HG02973 (cell line): ENCODE results near the gene DDTL.
"Not testable (repeated sequence)": the region's sequence is repeated elsewhere in the genome, so short reads cannot be mapped to it uniquely, and the experiment has no call there.

ENCODE experiments used
- ATAC-seq: cut with Tn5 transposase; IDR thresholded peaks from one replicate; pipeline ENCODE4 v1.9.1; 2021; ENCODE audit warnings: moderate library complexity; ENCODE audit not compliant: unreplicated experiment

Gene DDTL

GRCh38 chr22:23966568-23966967 is at the start of gene DDTL:
Gene DDTL (plus strand): TSS chr22:23966888. CDS start chr22:23966915, 27 bp downstream.
- ATAC-seq, result peak; percentile 89

GRCh38 chr22:23920267-23920611 is 46.4 kb upstream of the DDTL start:
- ATAC-seq, result not testable (repeated sequence)

GRCh38 chr22:23921586-23922201 is 45.0 kb upstream of the DDTL start:
- not testable (repeated sequence) for ATAC-seq

- ATAC-seq, result no peak
These were observed 43.8 kb upstream of the DDTL start for GRCh38 chr22:23922921-23923320.

GRCh38 chr22:23925020-23925606 is 41.6 kb upstream of the DDTL start:
- ATAC-seq, result no peak

GRCh38 chr22:23926561-23926960 is 40.1 kb upstream of the DDTL start:
- ATAC-seq, result no peak

- no peak for ATAC-seq
These were observed 28.2 kb upstream of the DDTL start for GRCh38 chr22:23938328-23939016.

GRCh38 chr22:23939017-23939357 is 27.7 kb upstream of the DDTL start:
- no peak for ATAC-seq

- not testable (repeated sequence) for ATAC-seq
These were observed 26.5 kb upstream of the DDTL start for GRCh38 chr22:23940166-23940565.

GRCh38 chr22:23947391-23947790 is 19.3 kb upstream of the DDTL start:
- ATAC-seq, result not testable (repeated sequence)

- not testable (repeated sequence) for ATAC-seq
These were observed 16.9 kb upstream of the DDTL start for GRCh38 chr22:23949764-23950163.

- not testable (repeated sequence) for ATAC-seq
These were observed 15.3 kb upstream of the DDTL start for GRCh38 chr22:23951383-23951782.

GRCh38 chr22:23952794-23953405 is 13.8 kb upstream of the DDTL start:
- ATAC-seq, result not testable (repeated sequence)

GRCh38 chr22:23953485-23953884 is 13.2 kb upstream of the DDTL start:
- ATAC-seq, result not testable (repeated sequence)

GRCh38 chr22:23954193-23954990 is 12.3 kb upstream of the DDTL start:
- not testable (repeated sequence) for ATAC-seq

GRCh38 chr22:23954991-23955305 is 11.7 kb upstream of the DDTL start:
- not testable (repeated sequence) for ATAC-seq

GRCh38 chr22:23955886-23956285 is 10.8 kb upstream of the DDTL start:
- not testable (repeated sequence) for ATAC-seq

- not testable (repeated sequence) for ATAC-seq
These were observed 10.3 kb upstream of the DDTL start for GRCh38 chr22:23956301-23956900.

GRCh38 chr22:23961084-23961771 is 5.5 kb upstream of the DDTL start, which contains the start of gene GSTT2B:
Gene GSTT2B (minus strand): TSS chr22:23961195. CDS start chr22:23961131, 64 bp downstream.
- ATAC-seq, result not testable (repeated sequence)

- ATAC-seq, result not testable (repeated sequence)
These were observed 594 bp upstream of the DDTL start for GRCh38 chr22:23966094-23966493.
